Keratinocyte (primary cell): ENCODE measurements around the gene TMEM178A.

Source experiments
- EZH2 ChIP-seq: IDR thresholded peaks from one replicate; pipeline ENCODE4 v1.6.1; 2012; ENCODE audit warnings: inconsistent platforms, mild to moderate bottlenecking, low read length, moderate library complexity
- TF ChIP-seq, protein P1 (sequence below), 3 experiments: IDR thresholded peaks in 1 of 3; conservative IDR thresholded peaks in 1 of 3; optimal IDR thresholded peaks in 1 of 3; 2 replicates in 2 of 3; 3 replicates in 1 of 3; pipeline versions ENCODE3 to v1.5.1; 2011; ENCODE audit warnings: low read length in 3 of 3, mild to moderate bottlenecking in 3 of 3, moderate library complexity in 2 of 3, control low read depth in 1 of 3, inconsistent platforms in 1 of 3; ENCODE audit not compliant: insufficient read depth in 2 of 3; ENCODE audit errors: extremely low read depth in 1 of 3

DNA sequence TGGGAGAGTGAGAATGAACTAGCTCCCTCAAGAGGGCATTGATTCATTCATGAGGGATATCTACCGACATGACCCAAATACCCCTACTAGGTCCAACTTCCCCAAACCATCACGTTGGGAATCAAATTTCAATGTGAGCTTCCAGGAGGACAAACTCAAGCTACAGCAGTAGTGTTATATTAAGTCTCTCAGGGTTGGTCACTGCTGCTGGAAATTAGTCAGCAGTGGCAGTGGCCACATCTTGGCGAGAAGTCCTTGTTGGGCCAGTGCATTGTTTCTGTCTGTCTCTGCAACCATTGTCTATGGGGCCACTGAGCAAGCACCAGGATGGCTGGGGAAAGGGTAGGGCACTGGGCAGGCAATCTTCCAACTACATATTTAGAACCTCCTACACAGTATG lies 65.8 kb downstream of the TMEM178A start:
- TF ChIP-seq, protein P1, sequence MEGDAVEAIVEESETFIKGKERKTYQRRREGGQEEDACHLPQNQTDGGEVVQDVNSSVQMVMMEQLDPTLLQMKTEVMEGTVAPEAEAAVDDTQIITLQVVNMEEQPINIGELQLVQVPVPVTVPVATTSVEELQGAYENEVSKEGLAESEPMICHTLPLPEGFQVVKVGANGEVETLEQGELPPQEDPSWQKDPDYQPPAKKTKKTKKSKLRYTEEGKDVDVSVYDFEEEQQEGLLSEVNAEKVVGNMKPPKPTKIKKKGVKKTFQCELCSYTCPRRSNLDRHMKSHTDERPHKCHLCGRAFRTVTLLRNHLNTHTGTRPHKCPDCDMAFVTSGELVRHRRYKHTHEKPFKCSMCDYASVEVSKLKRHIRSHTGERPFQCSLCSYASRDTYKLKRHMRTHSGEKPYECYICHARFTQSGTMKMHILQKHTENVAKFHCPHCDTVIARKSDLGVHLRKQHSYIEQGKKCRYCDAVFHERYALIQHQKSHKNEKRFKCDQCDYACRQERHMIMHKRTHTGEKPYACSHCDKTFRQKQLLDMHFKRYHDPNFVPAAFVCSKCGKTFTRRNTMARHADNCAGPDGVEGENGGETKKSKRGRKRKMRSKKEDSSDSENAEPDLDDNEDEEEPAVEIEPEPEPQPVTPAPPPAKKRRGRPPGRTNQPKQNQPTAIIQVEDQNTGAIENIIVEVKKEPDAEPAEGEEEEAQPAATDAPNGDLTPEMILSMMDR (optimal IDR thresholded peaks at IDR 0.05 in 1 of 3, IDR thresholded peaks at IDR 0.05 in 1 of 3, conservative IDR thresholded peaks at IDR 0.05 in 1 of 3; ENCODE audit: extremely low read depth in 1 of 3, insufficient read depth in 2 of 3, low read length in 3 of 3), result no peak
- TF ChIP-seq EZH2, result no peak
